ENCODE results near the gene PARP14. TPM values are rescaled to one million over a fixed set of nuclear protein-coding genes. Genes with fewer than 3 reads are reported as not detected.
"Not testable (repeated sequence)": the region's sequence is repeated elsewhere in the genome, so short reads cannot be mapped to it uniquely, and the experiment has no call there.

PARP14 gene
- total RNA-seq, 1 donor from 2014 or later: 68.6 TPM

GRCh38 chr3:122739172-122739571, 58.5 kb downstream of the PARP14 start:
- Mint-ChIP-seq H3K36me3 (ENCODE audit: low read depth) (peaks cover 21% of the 10 kb centered on the region), H3K9me3 (no peaks in the 10 kb centered on the region), H3K4me1 (ENCODE audit: low read depth) (no peaks in the 10 kb centered on the region), H3K27me3 (ENCODE audit: insufficient read depth) (no peaks in the 10 kb centered on the region), H3K4me3 (no peak overlapping the region), H3K27ac (no peak overlapping the region)
- DNase-seq (ENCODE audit: low spot score): no peak
- intact Hi-C loops (cut with micrococcal nuclease): no loop called here

- Mint-ChIP-seq H3K27ac (no peak overlapping the region), H3K27me3 (ENCODE audit: insufficient read depth) (no peaks in the 10 kb centered on the region), H3K36me3 (ENCODE audit: low read depth) (peaks cover 21% of the 10 kb centered on the region), H3K4me1 (ENCODE audit: low read depth) (no peaks in the 10 kb centered on the region), H3K4me3 (no peak overlapping the region), H3K9me3 (no peaks in the 10 kb centered on the region)
- intact Hi-C loops (cut with micrococcal nuclease): no loop called here
- no peak for DNase-seq (ENCODE audit: low spot score)
Measured at GRCh38 chr3:122742234-122742633, 61.6 kb downstream of the PARP14 start.

GRCh38 chr3:122743581-122744120, 63.0 kb downstream of the PARP14 start:
- H3K4me3 Mint-ChIP-seq: no peak overlapping the region
- DNase-seq (ENCODE audit: low spot score): no peak
- H3K27me3 Mint-ChIP-seq (ENCODE audit: insufficient read depth): no peaks in the 10 kb centered on the region
- H3K4me1 Mint-ChIP-seq (ENCODE audit: low read depth): no peaks in the 10 kb centered on the region
- intact Hi-C loops (cut with micrococcal nuclease): no loop called here
- H3K27ac Mint-ChIP-seq: no peak overlapping the region
- no peaks in the 10 kb centered on the region for H3K9me3 Mint-ChIP-seq
- H3K36me3 Mint-ChIP-seq (ENCODE audit: low read depth): peaks cover 20% of the 10 kb centered on the region

- Mint-ChIP-seq H3K36me3 (ENCODE audit: low read depth) (peaks cover 5% of the 10 kb centered on the region), H3K9me3 (no peaks in the 10 kb centered on the region), H3K4me3 (no peak overlapping the region), H3K4me1 (ENCODE audit: low read depth) (no peaks in the 10 kb centered on the region), H3K27ac (no peak overlapping the region), H3K27me3 (ENCODE audit: insufficient read depth) (no peaks in the 10 kb centered on the region)
- DNase-seq (ENCODE audit: low spot score): no peak
- intact Hi-C loops (cut with micrococcal nuclease): no loop called here
Measured at GRCh38 chr3:122745369-122746021, 64.9 kb downstream of the PARP14 start.

- H3K27ac Mint-ChIP-seq; H3K27me3 Mint-ChIP-seq (ENCODE audit: insufficient read depth); H3K4me1 Mint-ChIP-seq (ENCODE audit: low read depth); DNase-seq (ENCODE audit: low spot score); intact Hi-C loops (cut with micrococcal nuclease); H3K36me3 Mint-ChIP-seq (ENCODE audit: low read depth); H3K4me3 Mint-ChIP-seq; H3K9me3 Mint-ChIP-seq: not testable (repeated sequence)
Measured at GRCh38 chr3:122747295-122747694, 66.7 kb downstream of the PARP14 start.

- Mint-ChIP-seq H3K27me3 (ENCODE audit: insufficient read depth) (no peaks in the 10 kb centered on the region), H3K36me3 (ENCODE audit: low read depth) (peaks cover 4% of the 10 kb centered on the region), H3K9me3 (no peaks in the 10 kb centered on the region), H3K27ac (no peak overlapping the region), H3K4me1 (ENCODE audit: low read depth) (no peaks in the 10 kb centered on the region), H3K4me3 (no peak overlapping the region)
- intact Hi-C loops (cut with micrococcal nuclease): no loop called here
- DNase-seq (ENCODE audit: low spot score): no peak
Measured at GRCh38 chr3:122748347-122748746, 67.7 kb downstream of the PARP14 start.

GRCh38 chr3:122754929-122755328, 74.3 kb downstream of the PARP14 start:
- H3K27me3 Mint-ChIP-seq (ENCODE audit: insufficient read depth): no peaks in the 10 kb centered on the region
- H3K4me3 Mint-ChIP-seq: no peak overlapping the region
- H3K36me3 Mint-ChIP-seq (ENCODE audit: low read depth): peaks cover 11% of the 10 kb centered on the region
- peaks cover 9% of the 10 kb centered on the region for H3K4me1 Mint-ChIP-seq (ENCODE audit: low read depth)
- H3K9me3 Mint-ChIP-seq: no peaks in the 10 kb centered on the region
- no peak for DNase-seq (ENCODE audit: low spot score)
- H3K27ac Mint-ChIP-seq: no peak overlapping the region
- intact Hi-C loops (cut with micrococcal nuclease): loop anchor here (1.0 to 10.0 kb wide), 2 partner anchors 170 to 273 kb away; no protein-coding TSS in a partner anchor

- H3K27me3 Mint-ChIP-seq (ENCODE audit: insufficient read depth): no peaks in the 10 kb centered on the region
Measured at GRCh38 chr3:122755491-122755890, 74.9 kb downstream of the PARP14 start.

GRCh38 chr3:122758877-122759560, 78.4 kb downstream of the PARP14 start:
- peaks cover 9% of the 10 kb centered on the region for H3K4me1 Mint-ChIP-seq (ENCODE audit: low read depth)
- no peak for DNase-seq (ENCODE audit: low spot score)
- H3K36me3 Mint-ChIP-seq (ENCODE audit: low read depth): peaks cover 7% of the 10 kb centered on the region
- no peaks in the 10 kb centered on the region for H3K9me3 Mint-ChIP-seq
- H3K27me3 Mint-ChIP-seq (ENCODE audit: insufficient read depth): no peaks in the 10 kb centered on the region
- intact Hi-C loops (cut with micrococcal nuclease): loop anchor here (10.0 kb wide), 1 partner anchor 166 kb away; no protein-coding TSS in a partner anchor
- no peak overlapping the region for H3K27ac Mint-ChIP-seq
- no peak overlapping the region for H3K4me3 Mint-ChIP-seq

More at GRCh38 chr3:122755491-122755890, 74.9 kb downstream of the PARP14 start:
- DNase-seq (ENCODE audit: low spot score): no peak
- no peaks in the 10 kb centered on the region for H3K9me3 Mint-ChIP-seq
- peaks cover 9% of the 10 kb centered on the region for H3K4me1 Mint-ChIP-seq (ENCODE audit: low read depth)
- H3K36me3 Mint-ChIP-seq (ENCODE audit: low read depth): peaks cover 11% of the 10 kb centered on the region
- H3K4me3 Mint-ChIP-seq: no peak overlapping the region
- H3K27ac Mint-ChIP-seq: no peak overlapping the region
- intact Hi-C loops (cut with micrococcal nuclease): loop anchor here (1.0 to 10.0 kb wide), 2 partner anchors 169 to 273 kb away; no protein-coding TSS in a partner anchor

- no peaks in the 10 kb centered on the region for H3K27me3 Mint-ChIP-seq (ENCODE audit: insufficient read depth)
- H3K4me3 Mint-ChIP-seq: no peak overlapping the region
- intact Hi-C loops (cut with micrococcal nuclease): no loop called here
- no peak overlapping the region for H3K27ac Mint-ChIP-seq
- H3K36me3 Mint-ChIP-seq (ENCODE audit: low read depth): peaks cover 2% of the 10 kb centered on the region
- no peak for DNase-seq (ENCODE audit: low spot score)
- peaks cover 9% of the 10 kb centered on the region for H3K4me1 Mint-ChIP-seq (ENCODE audit: low read depth)
- no peaks in the 10 kb centered on the region for H3K9me3 Mint-ChIP-seq
Measured at GRCh38 chr3:122760453-122761271, 80.0 kb downstream of the PARP14 start.

- H3K27me3 Mint-ChIP-seq (ENCODE audit: insufficient read depth): no peaks in the 10 kb centered on the region
- H3K36me3 Mint-ChIP-seq (ENCODE audit: low read depth): no peaks in the 10 kb centered on the region
- H3K9me3 Mint-ChIP-seq: no peaks in the 10 kb centered on the region
- no peak overlapping the region for H3K4me3 Mint-ChIP-seq
- intact Hi-C loops (cut with micrococcal nuclease): no loop called here
- no peak for DNase-seq (ENCODE audit: low spot score)
- H3K27ac Mint-ChIP-seq: no peak overlapping the region
- no peaks in the 10 kb centered on the region for H3K4me1 Mint-ChIP-seq (ENCODE audit: low read depth)
Measured at GRCh38 chr3:122766430-122766829, 85.8 kb downstream of the PARP14 start.

GRCh38 chr3:122767540-122768372, 87.1 kb downstream of the PARP14 start:
- Mint-ChIP-seq H3K27ac (no peak overlapping the region), H3K27me3 (ENCODE audit: insufficient read depth) (no peaks in the 10 kb centered on the region), H3K9me3 (no peaks in the 10 kb centered on the region), H3K4me1 (ENCODE audit: low read depth) (no peaks in the 10 kb centered on the region), H3K4me3 (no peak overlapping the region), H3K36me3 (ENCODE audit: low read depth) (no peaks in the 10 kb centered on the region)
- intact Hi-C loops (cut with micrococcal nuclease): no loop called here
- DNase-seq (ENCODE audit: low spot score): no peak

Data from activated T-helper 1 cell treated with anti-CD3 and anti-CD28 coated beads, Interleukin-12 subunit alpha, Interleukin-12 subunit beta, Interleukin-2, Interleukin-4 antibody, amounts not matched to agents 30 ng/mL and 10 ng/mL and 1 ng/mL, durations not matched to agents 14 hours and 24 hours and 36 hours (primary cell).